Activated naive CD4-positive, alpha-beta T cell treated with anti-CD3 and anti-CD28 coated beads, Interleukin-2, amount 50 U/mL, for 72 hours (primary cell): Measurements from ENCODE around the gene DDX3Y. TPM values are rescaled to one million over a fixed set of nuclear protein-coding genes. Genes with fewer than 3 reads are reported as not detected.
A peak's percentile ranks its signal among the peaks of the same experiment; 100 is the strongest.

Source experiments
- ATAC-seq, 2 donors: fragments of 150-1000 bp; cut with Tn5 transposase; 2 replicates each; pipeline ENCODE4 v1.10.0; 2021; ENCODE audit warnings: mild to moderate bottlenecking in 2 of 2, moderate library complexity in 2 of 2
- DNase-seq, 2 donors: peaks; one replicate each; pipeline ENCODE4 v3.0.0; 2021 to 2022; ENCODE audit warnings: low spot score in 2 of 2
- H3K27ac Mint-ChIP-seq, 2 donors: one replicate each; pipeline ENCODE4 v1.8.0; 2022; ENCODE audit warnings: mild to moderate bottlenecking in 2 of 2, mixed read lengths in 2 of 2
- H3K36me3 Mint-ChIP-seq, 2 donors: one replicate each; pipeline ENCODE4 v1.8.0; 2022; ENCODE audit warnings: mixed read lengths in 2 of 2
- H3K9me3 Mint-ChIP-seq, 2 donors: one replicate each; pipeline ENCODE4 v1.8.0; 2022; ENCODE audit warnings: mixed read lengths in 2 of 2
- total RNA-seq, 2 donors: library from RNA; stranded (reverse); gene quantifications; one replicate each; pipeline ENCODE4 v1.2.3, GENCODE V29; 2022

DDX3Y gene
- 100 to 1,000 TPM; 124 to 146 TPM for total RNA-seq

GRCh38 chrY:12904618-12905516 is at the start of gene DDX3Y:
TSS of gene DDX3Y (plus strand) at chrY:12904868. CDS start at chrY:12904937, 69 bp downstream.
- Mint-ChIP-seq H3K36me3 (peaks cover 22 to 34% of the 10 kb centered on the region in 2 donors), H3K9me3 (no peaks in the 10 kb centered on the region), H3K27ac (peak within 1 kb of the TSS; percentile 100)
- DNase-seq (peak; percentile 68 to 87), ATAC-seq (peak; percentile 92 to 95)

- DNase-seq (no peak), ATAC-seq (no peak)
- Mint-ChIP-seq H3K27ac (no peak overlapping the region), H3K36me3 (no peaks in the 10 kb centered on the region), H3K9me3 (no peaks in the 10 kb centered on the region)
These were observed 48.8 kb upstream of the DDX3Y start for GRCh38 chrY:12855791-12856275.

- H3K9me3 Mint-ChIP-seq, result no peaks in the 10 kb centered on the region
- no peak for DNase-seq
- H3K27ac Mint-ChIP-seq, result no peak overlapping the region
- no peak for ATAC-seq
- H3K36me3 Mint-ChIP-seq, result no peaks in the 10 kb centered on the region
These were observed 36.7 kb upstream of the DDX3Y start for GRCh38 chrY:12867960-12868359.

- H3K27ac Mint-ChIP-seq, result no peak overlapping the region
- H3K36me3 Mint-ChIP-seq, result no peaks in the 10 kb centered on the region
- ATAC-seq (no peak), DNase-seq (no peak)
- H3K9me3 Mint-ChIP-seq, result no peaks in the 10 kb centered on the region
These were observed 7.7 kb upstream of the DDX3Y start for GRCh38 chrY:12896973-12897372.

GRCh38 chrY:12898604-12899003 is 6.1 kb upstream of the DDX3Y start:
- ATAC-seq (no peak), DNase-seq (no peak)
- Mint-ChIP-seq H3K9me3 (no peaks in the 10 kb centered on the region), H3K27ac (no peak overlapping the region), H3K36me3 (no peaks in the 10 kb centered on the region)

GRCh38 chrY:12905517-12905872 is 827 bp downstream of the DDX3Y start:
- H3K27ac Mint-ChIP-seq, result peak overlapping the region; percentile 100
- no peaks in the 10 kb centered on the region for H3K9me3 Mint-ChIP-seq
- ATAC-seq, result peak; percentile 59 to 69
- peaks cover 25 to 40% of the 10 kb centered on the region in 2 donors for H3K36me3 Mint-ChIP-seq
- DNase-seq, result peak; percentile 52 to 74

- ATAC-seq (no peak), DNase-seq (no peak)
- Mint-ChIP-seq H3K27ac (peak overlapping the region; percentile 100), H3K36me3 (peaks cover 25 to 40% of the 10 kb centered on the region in 2 donors), H3K9me3 (no peaks in the 10 kb centered on the region)
These were observed 1.2 kb downstream of the DDX3Y start for GRCh38 chrY:12905895-12906294.

- Mint-ChIP-seq H3K9me3 (no peaks in the 10 kb centered on the region), H3K27ac (peak overlapping the region in 1 of 2 donors; percentile 77), H3K36me3 (peaks cover 14 to 38% of the 10 kb centered on the region in 2 donors)
- DNase-seq, result no peak
- ATAC-seq, result no peak
These were observed 8.9 kb downstream of the DDX3Y start for GRCh38 chrY:12913541-12913940.

- H3K36me3 Mint-ChIP-seq, result no peaks in the 10 kb centered on the region
- no peak overlapping the region for H3K27ac Mint-ChIP-seq
- H3K9me3 Mint-ChIP-seq, result no peaks in the 10 kb centered on the region
- DNase-seq (no peak), ATAC-seq (no peak)
These were observed 23.4 kb downstream of the DDX3Y start for GRCh38 chrY:12928043-12928442.

GRCh38 chrY:12941725-12942687 is 37.3 kb downstream of the DDX3Y start:
- DNase-seq (no peak), ATAC-seq (no peak)
- Mint-ChIP-seq H3K36me3 (no peaks in the 10 kb centered on the region), H3K27ac (no peak overlapping the region), H3K9me3 (no peaks in the 10 kb centered on the region)

Other genes starting within 250 kb of the DDX3Y start
- gene USP9Y, start 203.6 kb upstream of the DDX3Y start, total RNA-seq, result 10 to 100 TPM; 14.7 to 20.4 TPM